ENCODE data around the gene CCNT1. TPM values are rescaled to one million over a fixed set of nuclear protein-coding genes. Genes with fewer than 3 reads are reported as not detected.
"Not testable (repeated sequence)": the region's sequence is repeated elsewhere in the genome, so short reads cannot be mapped to it uniquely, and the experiment has no call there.

Gene CCNT1
- total RNA-seq, 2 donors from 2014 or later: 33.0 to 33.8 TPM

GRCh38 chr12:48678551-48679185 is 37.8 kb downstream of the CCNT1 start:
- H3K27me3 ChIP-seq (replicated peaks; ENCODE audit: insufficient read depth): no peaks in the 10 kb centered on the region
- H3K36me3 ChIP-seq: no peaks in the 10 kb centered on the region
- no peaks in the 10 kb centered on the region for H3K9me3 ChIP-seq
- no peaks in the 10 kb centered on the region for H3K4me1 ChIP-seq (replicated peaks)
- intact Hi-C loops (cut with DNase I): no loop called here
- H3K27ac ChIP-seq: no peak overlapping the region
- H3K4me3 ChIP-seq: no peak overlapping the region
- WGBS: 41% methylated on average over 3 of the region's 3 CpGs
- no peak for DNase-seq (ENCODE audit: low spot score)
- no peak for TF ChIP-seq POLR2AphosphoS5 (IDR thresholded peaks at IDR 0.05)
- no peak for TF ChIP-seq CTCF (IDR thresholded peaks at IDR 0.05)
- TF ChIP-seq POLR2A (IDR thresholded peaks at IDR 0.05): no peak

- no peak overlapping the region for H3K4me3 ChIP-seq
- intact Hi-C loops (cut with DNase I): no loop called here
- H3K27ac ChIP-seq: no peak overlapping the region
- no peaks in the 10 kb centered on the region for H3K9me3 ChIP-seq
- 79% methylated on average over 8 of the region's 8 CpGs for WGBS
- no peak for DNase-seq (ENCODE audit: low spot score)
- H3K36me3 ChIP-seq: peaks cover 4 to 27% of the 10 kb centered on the region in 2 donors
- TF ChIP-seq CTCF (IDR thresholded peaks at IDR 0.05) (no peak), POLR2AphosphoS5 (IDR thresholded peaks at IDR 0.05) (no peak), POLR2A (IDR thresholded peaks at IDR 0.05) (no peak)
- no peaks in the 10 kb centered on the region for H3K27me3 ChIP-seq (replicated peaks; ENCODE audit: insufficient read depth)
- H3K4me1 ChIP-seq (replicated peaks): no peaks in the 10 kb centered on the region
These were observed 45.2 kb downstream of the CCNT1 start for GRCh38 chr12:48671231-48671856.

GRCh38 chr12:48668996-48669395 is 47.5 kb downstream of the CCNT1 start:
- peaks cover 4 to 27% of the 10 kb centered on the region in 2 donors for H3K36me3 ChIP-seq
- 91% methylated on average over 14 of the region's 14 CpGs for WGBS
- no peaks in the 10 kb centered on the region for H3K4me1 ChIP-seq (replicated peaks)
- H3K9me3 ChIP-seq: no peaks in the 10 kb centered on the region
- no peak for TF ChIP-seq POLR2A (IDR thresholded peaks at IDR 0.05)
- TF ChIP-seq POLR2AphosphoS5 (IDR thresholded peaks at IDR 0.05): no peak
- TF ChIP-seq CTCF (IDR thresholded peaks at IDR 0.05): no peak
- H3K4me3 ChIP-seq: no peak overlapping the region
- no peak for DNase-seq (ENCODE audit: low spot score)
- no peak overlapping the region for H3K27ac ChIP-seq
- no peaks in the 10 kb centered on the region for H3K27me3 ChIP-seq (replicated peaks; ENCODE audit: insufficient read depth)
- intact Hi-C loops (cut with DNase I): no loop called here

- H3K27ac ChIP-seq: no peak overlapping the region
- no peaks in the 10 kb centered on the region for H3K4me1 ChIP-seq (replicated peaks)
- H3K27me3 ChIP-seq (replicated peaks; ENCODE audit: insufficient read depth): no peaks in the 10 kb centered on the region
- 92% methylated on average over 4 of the region's 4 CpGs for WGBS
- intact Hi-C loops (cut with DNase I): no loop called here
- H3K9me3 ChIP-seq: no peaks in the 10 kb centered on the region
- H3K4me3 ChIP-seq: no peak overlapping the region
- TF ChIP-seq CTCF (IDR thresholded peaks at IDR 0.05): no peak
- no peak for TF ChIP-seq POLR2A (IDR thresholded peaks at IDR 0.05)
- no peak for DNase-seq (ENCODE audit: low spot score)
- peaks cover 3 to 14% of the 10 kb centered on the region in 2 donors for H3K36me3 ChIP-seq
These were observed 56.6 kb downstream of the CCNT1 start for GRCh38 chr12:48659863-48660262.

GRCh38 chr12:48651681-48652080 is 64.8 kb downstream of the CCNT1 start:
- Histone ChIP-seq H3K27ac (no peak overlapping the region), H3K4me1 (replicated peaks) (no peaks in the 10 kb centered on the region), H3K4me3 (no peak overlapping the region), H3K9me3 (no peaks in the 10 kb centered on the region), H3K27me3 (replicated peaks; ENCODE audit: insufficient read depth) (no peaks in the 10 kb centered on the region), H3K36me3 (peaks cover 13 to 15% of the 10 kb centered on the region in 2 donors)
- intact Hi-C loops (cut with DNase I): no loop called here
- DNase-seq (ENCODE audit: low spot score): no peak
- WGBS: 90% methylated on average over 4 of the region's 4 CpGs
- TF ChIP-seq CTCF (IDR thresholded peaks at IDR 0.05): no peak
- no peak for TF ChIP-seq POLR2AphosphoS5 (IDR thresholded peaks at IDR 0.05)
- TF ChIP-seq POLR2A (IDR thresholded peaks at IDR 0.05): no peak

GRCh38 chr12:48645354-48645753 is 71.2 kb downstream of the CCNT1 start:
- H3K9me3 ChIP-seq: not testable (repeated sequence)

More at GRCh38 chr12:48645354-48645753, 71.2 kb downstream of the CCNT1 start:
- H3K36me3 ChIP-seq; H3K4me1 ChIP-seq (replicated peaks); DNase-seq (ENCODE audit: low spot score); intact Hi-C loops (cut with DNase I); H3K4me3 ChIP-seq; H3K27me3 ChIP-seq (replicated peaks; ENCODE audit: insufficient read depth); H3K27ac ChIP-seq: not testable (repeated sequence)
- 95% methylated on average over 8 of the region's 8 CpGs for WGBS
